NK-92 (cell line): ENCODE data around the gene TMEM174.

Experiments
- DNase-seq: peaks from one replicate; lab custom pipeline; 2025; ENCODE audit not compliant: unreplicated experiment; lab: John Stamatoyannopoulos, UW

Gene TMEM174

GRCh38 chr5:73172951-73173350 is at the start of gene TMEM174:
Gene TMEM174, plus strand, starts transcription at chr5:73173193. Its CDS starts 51 bp downstream, at chr5:73173244.
- DNase-seq: no peak

- no peak for DNase-seq
Measured at GRCh38 chr5:73125289-73125688, 47.7 kb upstream of the TMEM174 start.

- no peak for DNase-seq
Measured at GRCh38 chr5:73126381-73126780, 46.6 kb upstream of the TMEM174 start.

GRCh38 chr5:73126957-73127356 is 46.0 kb upstream of the TMEM174 start:
- no peak for DNase-seq

GRCh38 chr5:73129143-73129542 is 43.9 kb upstream of the TMEM174 start:
- DNase-seq: no peak

GRCh38 chr5:73130811-73131210 is 42.2 kb upstream of the TMEM174 start:
- no peak for DNase-seq

- DNase-seq: no peak
Measured at GRCh38 chr5:73131711-73132425, 41.1 kb upstream of the TMEM174 start.

- DNase-seq: no peak
Measured at GRCh38 chr5:73132759-73133158, 40.2 kb upstream of the TMEM174 start.

- no peak for DNase-seq
Measured at GRCh38 chr5:73135021-73135420, 38.0 kb upstream of the TMEM174 start.

- DNase-seq: no peak
Measured at GRCh38 chr5:73135429-73136054, 37.5 kb upstream of the TMEM174 start.

- no peak for DNase-seq
Measured at GRCh38 chr5:73136055-73136562, 36.9 kb upstream of the TMEM174 start.

- DNase-seq: no peak
Measured at GRCh38 chr5:73137563-73138530, 35.1 kb upstream of the TMEM174 start.

- no peak for DNase-seq
Measured at GRCh38 chr5:73139485-73139884, 33.5 kb upstream of the TMEM174 start.

GRCh38 chr5:73140801-73141200 is 32.2 kb upstream of the TMEM174 start:
- no peak for DNase-seq

GRCh38 chr5:73142035-73142434 is 31.0 kb upstream of the TMEM174 start:
- DNase-seq: no peak

- DNase-seq: no peak
Measured at GRCh38 chr5:73143716-73144115, 29.3 kb upstream of the TMEM174 start.

GRCh38 chr5:73149540-73149939 is 23.5 kb upstream of the TMEM174 start:
- DNase-seq: no peak

GRCh38 chr5:73150876-73151275 is 22.1 kb upstream of the TMEM174 start:
- no peak for DNase-seq

- DNase-seq: no peak
Measured at GRCh38 chr5:73151766-73152410, 21.1 kb upstream of the TMEM174 start.

GRCh38 chr5:73152411-73153388 is 20.3 kb upstream of the TMEM174 start:
- DNase-seq: no peak
